GM23338 (cell line): ENCODE results near the gene HERC2. TPM values are rescaled to one million over a fixed set of nuclear protein-coding genes. Genes with fewer than 3 reads are reported as not detected.

Experiments used
- ATAC-seq: fragments of 200-7000 bp; cut with Tn5 transposase; 3 replicates; pipeline ENCODE4 v1.9.1; 2020
- DNase-seq: peaks from one replicate; pipeline ENCODE4 v3.0.0-alpha.2; 2015; ENCODE audit warnings: low spot score
- H2AFZ ChIP-seq: fragments of 200-600 bp; sonication (generic); 2 replicates; pipeline ENCODE4 v1.8.0; 2016; ENCODE audit warnings: antibody characterized with exemption, mild to moderate bottlenecking, moderate library complexity
- H3F3A ChIP-seq: fragments of 200-600 bp; sonication (generic); replicated peaks from 2 replicates; pipeline ENCODE4 v1.8.0; 2017; ENCODE audit warnings: antibody characterized with exemption, mixed run types, low read depth
- H3K27ac ChIP-seq: fragments of 200-600 bp; sonication (generic); 2 replicates; pipeline ENCODE4 v1.6.1; 2016; ENCODE audit warnings: low read depth
- H3K27me3 ChIP-seq: fragments of 200-600 bp; sonication (generic); 2 replicates; pipeline ENCODE4 v1.8.0; 2016; ENCODE audit warnings: mild to moderate bottlenecking, mixed run types, moderate library complexity; ENCODE audit not compliant: insufficient read depth
- H3K36me3 ChIP-seq: fragments of 200-600 bp; sonication (generic); 2 replicates; pipeline ENCODE4 v1.8.0; 2016; ENCODE audit warnings: mild to moderate bottlenecking; ENCODE audit not compliant: insufficient read depth
- H3K4me1 ChIP-seq: fragments of 200-600 bp; sonication (generic); 2 replicates; pipeline ENCODE4 v1.8.0; 2016; ENCODE audit warnings: mild to moderate bottlenecking, moderate library complexity; ENCODE audit not compliant: insufficient read depth
- H3K4me2 ChIP-seq: fragments of 200-600 bp; sonication (generic); 2 replicates; pipeline ENCODE4 v1.7.1; 2017; ENCODE audit warnings: mixed run types
- H3K4me3 ChIP-seq: fragments of 200-600 bp; sonication (generic); 2 replicates; pipeline ENCODE4 v1.6.1; 2016; ENCODE audit warnings: mixed run types
- H3K79me2 ChIP-seq: fragments of 200-600 bp; sonication (generic); replicated peaks from 2 replicates; pipeline ENCODE4 v1.8.0; 2017; ENCODE audit warnings: mild to moderate bottlenecking; ENCODE audit not compliant: insufficient read depth
- H3K9me2 ChIP-seq: fragments of 200-600 bp; sonication (generic); 2 replicates; pipeline ENCODE4 v1.8.0; 2017; ENCODE audit not compliant: insufficient read depth
- H4K20me1 ChIP-seq: fragments of 200-600 bp; sonication (generic); replicated peaks from 2 replicates; pipeline ENCODE4 v1.8.0; 2017; ENCODE audit warnings: mild to moderate bottlenecking; ENCODE audit not compliant: insufficient read depth
- H3K27ac Mint-ChIP-seq: 2 replicates; pipeline ENCODE4 v1.8.0; 2020; ENCODE audit warnings: inconsistent platforms, mild to moderate bottlenecking, moderate library complexity, mixed read lengths
- H3K27me3 Mint-ChIP-seq: 3 replicates; pipeline ENCODE4 v1.8.0; 2022; ENCODE audit warnings: low read depth, mild to moderate bottlenecking, moderate library complexity, mixed read lengths, inconsistent platforms; ENCODE audit not compliant: insufficient read depth, poor library complexity
- H3K36me3 Mint-ChIP-seq: 3 replicates; pipeline ENCODE4 v1.8.0; 2021; ENCODE audit warnings: low read depth, mild to moderate bottlenecking, inconsistent platforms, moderate library complexity, mixed read lengths
- H3K4me1 Mint-ChIP-seq: 3 replicates; pipeline ENCODE4 v1.8.0; 2020; ENCODE audit warnings: mild to moderate bottlenecking, inconsistent platforms, mixed read lengths
- H3K4me3 Mint-ChIP-seq: 3 replicates; pipeline ENCODE4 v1.8.0; 2021; ENCODE audit warnings: moderate library complexity, mild to moderate bottlenecking, inconsistent platforms, mixed read lengths
- H3K9me3 Mint-ChIP-seq: 3 replicates; pipeline ENCODE4 v1.8.0; 2020; ENCODE audit warnings: moderate library complexity, mild to moderate bottlenecking, inconsistent platforms, mixed read lengths
- CREB1 ChIP-seq: fragments of 250-450 bp; sonication (Bioruptor Pico); IDR thresholded peaks from 2 replicates; pipeline ENCODE4 v1.5.0; 2020; ENCODE audit warnings: low read depth, mild to moderate bottlenecking, moderate library complexity
- EZH2 ChIP-seq: fragments of 200-600 bp; sonication (generic); IDR thresholded peaks from one replicate; pipeline ENCODE4 v1.8.0; 2017; ENCODE audit warnings: antibody characterized with exemption, mild to moderate bottlenecking, low read depth; ENCODE audit not compliant: unreplicated experiment
- STAT1 ChIP-seq: IDR thresholded peaks from one replicate; pipeline ENCODE4 v1.6.1; 2016; ENCODE audit warnings: antibody characterized with exemption; ENCODE audit not compliant: unreplicated experiment
- polyA plus RNA-seq: library from polyadenylated mRNA; unstranded; fragments of >200 nt; fragmentation: Nextera tagmentation; extraction: Ambion mirVana; gene quantifications from 2 replicates; pipeline ENCODE4 v1.2.1, GENCODE V29; 2016
- total RNA-seq: library from RNA; depleted of rRNA; stranded (reverse); fragments of >200 nt; shearing (Covaris generic); gene quantifications from 2 replicates; pipeline ENCODE4 v1.2.3, GENCODE V29; 2014
- TF ChIP-seq, protein P1 (sequence below): fragments of 250-450 bp; sonication (Bioruptor Pico); IDR thresholded peaks from 2 replicates; pipeline ENCODE4 v1.5.0; 2020; ENCODE audit warnings: mild to moderate bottlenecking, moderate library complexity
- TF ChIP-seq, protein P2 (sequence below): IDR thresholded peaks from 2 replicates; pipeline ENCODE4 v1.6.1; 2016; ENCODE audit warnings: antibody characterized with exemption
- TF ChIP-seq, protein P3 (sequence below): IDR thresholded peaks from one replicate; pipeline ENCODE4 v1.6.1; 2018; ENCODE audit warnings: antibody characterized with exemption; ENCODE audit not compliant: unreplicated experiment

HERC2 gene
- total and polyA plus RNA-seq, 2 experiments from 2014 or later, result 71.3 to 80.7 TPM

DNA sequence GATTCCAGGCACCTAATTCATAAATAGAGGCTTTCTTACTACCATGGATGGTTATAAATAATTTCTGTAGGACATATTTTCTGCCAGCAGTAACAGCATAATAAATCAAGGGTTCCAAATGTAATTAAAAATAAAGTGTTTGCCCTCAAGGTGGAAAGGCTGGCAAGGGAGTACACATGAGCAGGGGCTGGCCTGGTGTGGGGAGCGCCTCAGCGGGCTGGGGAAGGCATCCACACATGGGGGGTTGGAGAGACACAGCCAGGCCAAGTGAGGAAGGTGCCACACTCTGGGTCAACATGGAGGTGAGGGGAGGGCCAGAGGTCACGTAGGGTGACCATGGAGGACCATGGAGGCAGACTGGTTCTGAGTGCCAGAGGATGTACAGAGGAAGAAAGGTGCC, 157.1 kb downstream of the HERC2 start (continued):
- TF ChIP-seq EZH2 (no peak), CREB1 (no peak), STAT1 (no peak)
- TF ChIP-seq, protein P1, sequence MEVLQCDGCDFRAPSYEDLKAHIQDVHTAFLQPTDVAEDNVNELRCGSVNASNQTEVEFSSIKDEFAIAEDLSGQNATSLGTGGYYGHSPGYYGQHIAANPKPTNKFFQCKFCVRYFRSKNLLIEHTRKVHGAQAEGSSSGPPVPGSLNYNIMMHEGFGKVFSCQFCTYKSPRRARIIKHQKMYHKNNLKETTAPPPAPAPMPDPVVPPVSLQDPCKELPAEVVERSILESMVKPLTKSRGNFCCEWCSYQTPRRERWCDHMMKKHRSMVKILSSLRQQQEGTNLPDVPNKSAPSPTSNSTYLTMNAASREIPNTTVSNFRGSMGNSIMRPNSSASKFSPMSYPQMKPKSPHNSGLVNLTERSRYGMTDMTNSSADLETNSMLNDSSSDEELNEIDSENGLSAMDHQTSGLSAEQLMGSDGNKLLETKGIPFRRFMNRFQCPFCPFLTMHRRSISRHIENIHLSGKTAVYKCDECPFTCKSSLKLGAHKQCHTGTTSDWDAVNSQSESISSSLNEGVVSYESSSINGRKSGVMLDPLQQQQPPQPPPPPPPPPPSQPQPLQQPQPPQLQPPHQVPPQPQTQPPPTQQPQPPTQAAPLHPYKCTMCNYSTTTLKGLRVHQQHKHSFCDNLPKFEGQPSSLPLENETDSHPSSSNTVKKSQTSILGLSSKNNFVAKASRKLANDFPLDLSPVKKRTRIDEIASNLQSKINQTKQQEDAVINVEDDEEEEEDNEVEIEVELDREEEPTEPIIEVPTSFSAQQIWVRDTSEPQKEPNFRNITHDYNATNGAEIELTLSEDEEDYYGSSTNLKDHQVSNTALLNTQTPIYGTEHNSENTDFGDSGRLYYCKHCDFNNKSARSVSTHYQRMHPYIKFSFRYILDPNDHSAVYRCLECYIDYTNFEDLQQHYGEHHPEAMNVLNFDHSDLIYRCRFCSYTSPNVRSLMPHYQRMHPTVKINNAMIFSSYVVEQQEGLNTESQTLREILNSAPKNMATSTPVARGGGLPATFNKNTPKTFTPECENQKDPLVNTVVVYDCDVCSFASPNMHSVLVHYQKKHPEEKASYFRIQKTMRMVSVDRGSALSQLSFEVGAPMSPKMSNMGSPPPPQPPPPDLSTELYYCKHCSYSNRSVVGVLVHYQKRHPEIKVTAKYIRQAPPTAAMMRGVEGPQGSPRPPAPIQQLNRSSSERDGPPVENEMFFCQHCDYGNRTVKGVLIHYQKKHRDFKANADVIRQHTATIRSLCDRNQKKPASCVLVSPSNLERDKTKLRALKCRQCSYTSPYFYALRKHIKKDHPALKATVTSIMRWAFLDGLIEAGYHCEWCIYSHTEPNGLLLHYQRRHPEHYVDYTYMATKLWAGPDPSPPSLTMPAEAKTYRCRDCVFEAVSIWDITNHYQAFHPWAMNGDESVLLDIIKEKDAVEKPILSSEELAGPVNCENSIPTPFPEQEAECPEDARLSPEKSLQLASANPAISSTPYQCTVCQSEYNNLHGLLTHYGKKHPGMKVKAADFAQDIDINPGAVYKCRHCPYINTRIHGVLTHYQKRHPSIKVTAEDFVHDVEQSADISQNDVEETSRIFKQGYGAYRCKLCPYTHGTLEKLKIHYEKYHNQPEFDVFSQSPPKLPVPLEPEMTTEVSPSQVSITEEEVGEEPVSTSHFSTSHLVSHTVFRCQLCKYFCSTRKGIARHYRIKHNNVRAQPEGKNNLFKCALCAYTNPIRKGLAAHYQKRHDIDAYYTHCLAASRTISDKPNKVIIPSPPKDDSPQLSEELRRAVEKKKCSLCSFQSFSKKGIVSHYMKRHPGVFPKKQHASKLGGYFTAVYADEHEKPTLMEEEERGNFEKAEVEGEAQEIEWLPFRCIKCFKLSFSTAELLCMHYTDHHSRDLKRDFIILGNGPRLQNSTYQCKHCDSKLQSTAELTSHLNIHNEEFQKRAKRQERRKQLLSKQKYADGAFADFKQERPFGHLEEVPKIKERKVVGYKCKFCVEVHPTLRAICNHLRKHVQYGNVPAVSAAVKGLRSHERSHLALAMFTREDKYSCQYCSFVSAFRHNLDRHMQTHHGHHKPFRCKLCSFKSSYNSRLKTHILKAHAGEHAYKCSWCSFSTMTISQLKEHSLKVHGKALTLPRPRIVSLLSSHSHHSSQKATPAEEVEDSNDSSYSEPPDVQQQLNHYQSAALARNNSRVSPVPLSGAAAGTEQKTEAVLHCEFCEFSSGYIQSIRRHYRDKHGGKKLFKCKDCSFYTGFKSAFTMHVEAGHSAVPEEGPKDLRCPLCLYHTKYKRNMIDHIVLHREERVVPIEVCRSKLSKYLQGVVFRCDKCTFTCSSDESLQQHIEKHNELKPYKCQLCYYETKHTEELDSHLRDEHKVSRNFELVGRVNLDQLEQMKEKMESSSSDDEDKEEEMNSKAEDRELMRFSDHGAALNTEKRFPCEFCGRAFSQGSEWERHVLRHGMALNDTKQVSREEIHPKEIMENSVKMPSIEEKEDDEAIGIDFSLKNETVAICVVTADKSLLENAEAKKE (CRISPR knock-in tag), result no peak

DNA sequence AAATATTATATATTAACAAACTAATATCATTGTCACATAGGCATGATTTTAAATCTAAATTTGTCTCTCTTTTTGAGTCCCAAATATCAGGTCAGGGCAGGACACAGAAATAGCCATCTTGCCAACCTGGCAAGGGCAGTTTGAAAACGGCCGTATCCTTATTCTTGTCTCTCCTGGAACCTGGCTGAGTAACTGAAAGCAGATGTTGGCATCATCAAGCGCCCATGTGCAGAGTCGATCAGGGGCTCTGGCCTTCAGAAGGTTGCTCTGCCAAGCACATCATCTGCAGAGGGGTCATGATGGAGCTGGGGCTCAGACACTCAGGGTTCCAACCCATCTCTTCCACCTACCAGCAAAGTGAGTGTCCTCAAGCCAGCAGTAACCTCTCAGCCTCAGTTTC, 167.7 kb downstream of the HERC2 start:
- Histone ChIP-seq H3K27ac (no peak overlapping the region), H2AFZ (no peak overlapping the region), H3F3A (peaks cover 7% of the 10 kb centered on the region; the same call in 1 of the 2 replicates), H4K20me1 (no peaks in the 10 kb centered on the region; the same call in 1 of the 2 replicates), H3K4me1 (no peaks in the 10 kb centered on the region), H3K4me2 (no peak overlapping the region), H3K27me3 (no peaks in the 10 kb centered on the region), H3K9me2 (0 out of 2 replicates have a peak, but pooled peaks cover 3% of the 10 kb centered on the region), H3K4me3 (no peak overlapping the region), H3K79me2 (peaks cover 20% of the 10 kb centered on the region), H3K36me3 (peaks cover 18% of the 10 kb centered on the region; the same call in 1 of the 2 replicates)
- Mint-ChIP-seq H3K27ac (no peak overlapping the region), H3K4me1 (no peaks in the 10 kb centered on the region), H3K27me3 (peaks cover 2% of the 10 kb centered on the region), H3K36me3 (peaks cover 74% of the 10 kb centered on the region), H3K4me3 (no peak overlapping the region), H3K9me3 (peaks cover 23% of the 10 kb centered on the region)
- no peak for ATAC-seq
- no peak for DNase-seq
- TF ChIP-seq, protein P2, sequence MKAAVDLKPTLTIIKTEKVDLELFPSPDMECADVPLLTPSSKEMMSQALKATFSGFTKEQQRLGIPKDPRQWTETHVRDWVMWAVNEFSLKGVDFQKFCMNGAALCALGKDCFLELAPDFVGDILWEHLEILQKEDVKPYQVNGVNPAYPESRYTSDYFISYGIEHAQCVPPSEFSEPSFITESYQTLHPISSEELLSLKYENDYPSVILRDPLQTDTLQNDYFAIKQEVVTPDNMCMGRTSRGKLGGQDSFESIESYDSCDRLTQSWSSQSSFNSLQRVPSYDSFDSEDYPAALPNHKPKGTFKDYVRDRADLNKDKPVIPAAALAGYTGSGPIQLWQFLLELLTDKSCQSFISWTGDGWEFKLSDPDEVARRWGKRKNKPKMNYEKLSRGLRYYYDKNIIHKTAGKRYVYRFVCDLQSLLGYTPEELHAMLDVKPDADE, result no peak
- TF ChIP-seq, protein P3, sequence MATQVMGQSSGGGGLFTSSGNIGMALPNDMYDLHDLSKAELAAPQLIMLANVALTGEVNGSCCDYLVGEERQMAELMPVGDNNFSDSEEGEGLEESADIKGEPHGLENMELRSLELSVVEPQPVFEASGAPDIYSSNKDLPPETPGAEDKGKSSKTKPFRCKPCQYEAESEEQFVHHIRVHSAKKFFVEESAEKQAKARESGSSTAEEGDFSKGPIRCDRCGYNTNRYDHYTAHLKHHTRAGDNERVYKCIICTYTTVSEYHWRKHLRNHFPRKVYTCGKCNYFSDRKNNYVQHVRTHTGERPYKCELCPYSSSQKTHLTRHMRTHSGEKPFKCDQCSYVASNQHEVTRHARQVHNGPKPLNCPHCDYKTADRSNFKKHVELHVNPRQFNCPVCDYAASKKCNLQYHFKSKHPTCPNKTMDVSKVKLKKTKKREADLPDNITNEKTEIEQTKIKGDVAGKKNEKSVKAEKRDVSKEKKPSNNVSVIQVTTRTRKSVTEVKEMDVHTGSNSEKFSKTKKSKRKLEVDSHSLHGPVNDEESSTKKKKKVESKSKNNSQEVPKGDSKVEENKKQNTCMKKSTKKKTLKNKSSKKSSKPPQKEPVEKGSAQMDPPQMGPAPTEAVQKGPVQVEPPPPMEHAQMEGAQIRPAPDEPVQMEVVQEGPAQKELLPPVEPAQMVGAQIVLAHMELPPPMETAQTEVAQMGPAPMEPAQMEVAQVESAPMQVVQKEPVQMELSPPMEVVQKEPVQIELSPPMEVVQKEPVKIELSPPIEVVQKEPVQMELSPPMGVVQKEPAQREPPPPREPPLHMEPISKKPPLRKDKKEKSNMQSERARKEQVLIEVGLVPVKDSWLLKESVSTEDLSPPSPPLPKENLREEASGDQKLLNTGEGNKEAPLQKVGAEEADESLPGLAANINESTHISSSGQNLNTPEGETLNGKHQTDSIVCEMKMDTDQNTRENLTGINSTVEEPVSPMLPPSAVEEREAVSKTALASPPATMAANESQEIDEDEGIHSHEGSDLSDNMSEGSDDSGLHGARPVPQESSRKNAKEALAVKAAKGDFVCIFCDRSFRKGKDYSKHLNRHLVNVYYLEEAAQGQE, result no peak
